GM18526 (cell line): ENCODE measurements around the gene TTC7B.

ENCODE experiments used
- POLR2A ChIP-seq: IDR thresholded peaks from 3 replicates; pipeline ENCODE4 v1.6.1; 2011; ENCODE audit not compliant: insufficient read length; ENCODE audit errors: extremely low read depth

TTC7B gene

GRCh38 chr14:90540437-90540836, 275.8 kb downstream of the TTC7B start:
- TF ChIP-seq POLR2A: no peak

GRCh38 chr14:90539996-90540395, 276.2 kb downstream of the TTC7B start:
- TF ChIP-seq POLR2A: no peak

GRCh38 chr14:90539496-90539775, 276.8 kb downstream of the TTC7B start:
- no peak for TF ChIP-seq POLR2A

- TF ChIP-seq POLR2A: no peak
These were observed 277.3 kb downstream of the TTC7B start for GRCh38 chr14:90538716-90539495.

GRCh38 chr14:90538095-90538494, 278.1 kb downstream of the TTC7B start:
- TF ChIP-seq POLR2A: no peak

- TF ChIP-seq POLR2A: no peak
These were observed 279.6 kb downstream of the TTC7B start for GRCh38 chr14:90536511-90537191.

- no peak for TF ChIP-seq POLR2A
These were observed 280.1 kb downstream of the TTC7B start for GRCh38 chr14:90536092-90536491.

- TF ChIP-seq POLR2A: no peak
These were observed 280.6 kb downstream of the TTC7B start for GRCh38 chr14:90535556-90536090.

- TF ChIP-seq POLR2A: no peak
These were observed 281.2 kb downstream of the TTC7B start for GRCh38 chr14:90534838-90535555.

- TF ChIP-seq POLR2A: no peak
These were observed 282.0 kb downstream of the TTC7B start for GRCh38 chr14:90534091-90534837.

GRCh38 chr14:90533591-90534021, 282.6 kb downstream of the TTC7B start:
- no peak for TF ChIP-seq POLR2A

GRCh38 chr14:90532826-90533525, 283.3 kb downstream of the TTC7B start:
- TF ChIP-seq POLR2A: no peak

GRCh38 chr14:90531497-90531896, 284.7 kb downstream of the TTC7B start:
- no peak for TF ChIP-seq POLR2A

- TF ChIP-seq POLR2A: no peak
These were observed 285.7 kb downstream of the TTC7B start for GRCh38 chr14:90530523-90530922.

- no peak for TF ChIP-seq POLR2A
These were observed 288.3 kb downstream of the TTC7B start for GRCh38 chr14:90527978-90528377.
